NCI-H524 (cell line): ENCODE results near the gene PLEKHA8.

Source experiments
- DNase-seq, 2 experiments: peaks; one replicate each; lab custom pipeline; 2025; lab: John Stamatoyannopoulos, UW

Gene PLEKHA8

GRCh38 chr7:30146127-30146612 lies 118.0 kb downstream of the PLEKHA8 start:
- peak; percentile 62 to 84 for DNase-seq

GRCh38 chr7:30147223-30147622 lies 119.0 kb downstream of the PLEKHA8 start:
- no peak for DNase-seq

- no peak for DNase-seq
Observed at GRCh38 chr7:30147785-30148184, 119.6 kb downstream of the PLEKHA8 start.

GRCh38 chr7:30148426-30148825 lies 120.2 kb downstream of the PLEKHA8 start:
- DNase-seq: no peak

GRCh38 chr7:30148951-30149459 lies 120.8 kb downstream of the PLEKHA8 start:
- DNase-seq: no peak

GRCh38 chr7:30149640-30150272 lies 121.5 kb downstream of the PLEKHA8 start:
- no peak for DNase-seq

GRCh38 chr7:30150711-30151110 lies 122.5 kb downstream of the PLEKHA8 start:
- DNase-seq: no peak

- no peak for DNase-seq
Observed at GRCh38 chr7:30154111-30154587, 125.9 kb downstream of the PLEKHA8 start.

- DNase-seq: no peak
Observed at GRCh38 chr7:30155481-30155880, 127.3 kb downstream of the PLEKHA8 start.

GRCh38 chr7:30157204-30157603 lies 129.0 kb downstream of the PLEKHA8 start:
- peak in 1 of 2 experiments; percentile 15 for DNase-seq

GRCh38 chr7:30159163-30159562 lies 131.0 kb downstream of the PLEKHA8 start:
- DNase-seq: no peak

GRCh38 chr7:30159698-30160143 lies 131.5 kb downstream of the PLEKHA8 start:
- DNase-seq: peak in 1 of 2 experiments; percentile 42

- no peak for DNase-seq
Observed at GRCh38 chr7:30160329-30160728, 132.1 kb downstream of the PLEKHA8 start.

- DNase-seq: no peak
Observed at GRCh38 chr7:30162133-30162532, 133.9 kb downstream of the PLEKHA8 start.

GRCh38 chr7:30162622-30163124 lies 134.5 kb downstream of the PLEKHA8 start:
- DNase-seq: no peak

GRCh38 chr7:30163231-30163894 lies 135.2 kb downstream of the PLEKHA8 start:
- DNase-seq: no peak

GRCh38 chr7:30164567-30164966 lies 136.4 kb downstream of the PLEKHA8 start:
- DNase-seq: peak; percentile 28 to 59

GRCh38 chr7:30165590-30165989 lies 137.4 kb downstream of the PLEKHA8 start:
- no peak for DNase-seq

GRCh38 chr7:30166155-30166840 lies 138.1 kb downstream of the PLEKHA8 start:
- peak in 1 of 2 experiments; percentile 23 for DNase-seq

- no peak for DNase-seq
Observed at GRCh38 chr7:30166841-30167235, 138.6 kb downstream of the PLEKHA8 start.

- no peak for DNase-seq
Observed at GRCh38 chr7:30167901-30168300, 139.7 kb downstream of the PLEKHA8 start.

- no peak for DNase-seq
Observed at GRCh38 chr7:30168835-30169573, 140.8 kb downstream of the PLEKHA8 start.
